NCI-H2227 (cell line): Measurements from ENCODE around the gene VOPP1.
"Not testable (repeated sequence)": the region's sequence is repeated elsewhere in the genome, so short reads cannot be mapped to it uniquely, and the experiment has no call there.

Experiments used
- DNase-seq: peaks from one replicate; lab custom pipeline; 2025; ENCODE audit not compliant: unreplicated experiment; lab: John Stamatoyannopoulos, UW

VOPP1 gene

GRCh38 chr7:55490099-55490498 lies 82.2 kb downstream of the VOPP1 start:
- DNase-seq = no peak

GRCh38 chr7:55489552-55489951 lies 82.8 kb downstream of the VOPP1 start:
- DNase-seq = no peak

- no peak for DNase-seq
These were observed 83.4 kb downstream of the VOPP1 start for GRCh38 chr7:55488804-55489340.

- no peak for DNase-seq
These were observed 84.1 kb downstream of the VOPP1 start for GRCh38 chr7:55488216-55488615.

- DNase-seq = no peak
These were observed 85.3 kb downstream of the VOPP1 start for GRCh38 chr7:55486991-55487390.

GRCh38 chr7:55486192-55486590 lies 86.1 kb downstream of the VOPP1 start:
- DNase-seq = no peak

GRCh38 chr7:55485501-55486191 lies 86.7 kb downstream of the VOPP1 start:
- no peak for DNase-seq

- no peak for DNase-seq
These were observed 87.5 kb downstream of the VOPP1 start for GRCh38 chr7:55484834-55485233.

- no peak for DNase-seq
These were observed 88.1 kb downstream of the VOPP1 start for GRCh38 chr7:55484241-55484640.

GRCh38 chr7:55483046-55483445 lies 89.3 kb downstream of the VOPP1 start:
- DNase-seq = no peak

- DNase-seq = no peak
These were observed 91.1 kb downstream of the VOPP1 start for GRCh38 chr7:55481155-55481554.

GRCh38 chr7:55478700-55479099 lies 93.6 kb downstream of the VOPP1 start:
- DNase-seq = no peak

GRCh38 chr7:55477781-55478374 lies 94.4 kb downstream of the VOPP1 start:
- DNase-seq = no peak

- no peak for DNase-seq
These were observed 95.2 kb downstream of the VOPP1 start for GRCh38 chr7:55476852-55477780.

GRCh38 chr7:55475855-55476803 lies 96.2 kb downstream of the VOPP1 start:
- DNase-seq = no peak

GRCh38 chr7:55474944-55475854 lies 97.1 kb downstream of the VOPP1 start:
- no peak for DNase-seq

GRCh38 chr7:55473932-55474331 lies 98.4 kb downstream of the VOPP1 start:
- no peak for DNase-seq

- DNase-seq = no peak
These were observed 99.2 kb downstream of the VOPP1 start for GRCh38 chr7:55472928-55473725.

GRCh38 chr7:55472406-55472805 lies 99.9 kb downstream of the VOPP1 start:
- not testable (repeated sequence) for DNase-seq
